Keratinocyte (primary cell): ENCODE measurements around the gene SRRT. TPM values are rescaled to one million over a fixed set of nuclear protein-coding genes. Genes with fewer than 3 reads are reported as not detected.
"Not testable (repeated sequence)": the region's sequence is repeated elsewhere in the genome, so short reads cannot be mapped to it uniquely, and the experiment has no call there.

Experiments
- DNase-seq: peaks from one replicate; pipeline ENCODE4 v3.0.0-alpha.2; 2011; ENCODE audit warnings: low read depth, missing footprints, low spot score
- FAIRE-seq: peaks from 2 replicates; lab custom pipeline; 2011; peaks lifted over from hg19 to GRCh38; lab: Jason Lieb, UNC
- H2AFZ ChIP-seq: 2 replicates; pipeline ENCODE4 v1.6.0; 2012; ENCODE audit warnings: low read length, control low read depth, inconsistent platforms; ENCODE audit not compliant: control insufficient read depth
- H3K27ac ChIP-seq: 2 replicates; pipeline ENCODE4 v1.5.1; 2011; ENCODE audit warnings: low read length; ENCODE audit not compliant: control insufficient read depth, insufficient read depth
- H3K27me3 ChIP-seq: 3 replicates; pipeline ENCODE4 v1.6.0; 2011; ENCODE audit warnings: low read length; ENCODE audit not compliant: control insufficient read depth, insufficient read depth; ENCODE audit errors: extremely low read depth
- H3K36me3 ChIP-seq, 2 experiments: 2 replicates in 1 of 2; 3 replicates in 1 of 2; pipeline ENCODE4 v1.5.1; 2011; ENCODE audit warnings: low read length in 2 of 2, mild to moderate bottlenecking in 1 of 2; ENCODE audit not compliant: control insufficient read depth in 2 of 2, insufficient read depth in 2 of 2; ENCODE audit errors: extremely low read depth in 1 of 2
- H3K4me1 ChIP-seq: 3 replicates; pipeline ENCODE4 v1.5.1; 2011; ENCODE audit warnings: low read length; ENCODE audit not compliant: control insufficient read depth, insufficient read depth; ENCODE audit errors: extremely low read depth
- H3K4me2 ChIP-seq: 3 replicates; pipeline ENCODE4 v1.6.0; 2011; ENCODE audit warnings: low read depth, low read length; ENCODE audit not compliant: control insufficient read depth, insufficient read depth; ENCODE audit errors: extremely low read depth
- H3K4me3 ChIP-seq, 3 experiments: fragments of 200-600 bp in 1 of 3; sonication (generic) in 1 of 3; 2 replicates in 2 of 3; 3 replicates in 1 of 3; pipeline ENCODE4 v1.5.1; 2011 to 2016; ENCODE audit warnings: low read length in 3 of 3, mild to moderate bottlenecking in 3 of 3, control low read depth in 2 of 3, inconsistent platforms in 1 of 3, low read depth in 1 of 3, mixed read lengths in 1 of 3, mixed run types in 1 of 3, moderate library complexity in 1 of 3; ENCODE audit not compliant: control insufficient read depth in 2 of 3, insufficient read depth in 2 of 3; ENCODE audit errors: extremely low read depth in 1 of 3
- H3K79me2 ChIP-seq: 2 replicates; pipeline ENCODE4 v1.6.0; 2012; ENCODE audit warnings: low read length; ENCODE audit not compliant: control insufficient read depth, insufficient read depth
- H3K9ac ChIP-seq: 3 replicates; pipeline ENCODE4 v1.6.0; 2011; ENCODE audit warnings: low read length; ENCODE audit not compliant: control insufficient read depth, insufficient read depth; ENCODE audit errors: extremely low read depth
- H3K9me1 ChIP-seq: 3 replicates; pipeline ENCODE4 v1.6.0; 2011; ENCODE audit warnings: low read length; ENCODE audit not compliant: control insufficient read depth, insufficient read depth; ENCODE audit errors: extremely low read depth
- H3K9me3 ChIP-seq: 2 replicates; pipeline ENCODE4 v1.5.1; 2012; ENCODE audit warnings: low read depth, low read length; ENCODE audit not compliant: control insufficient read depth
- H4K20me1 ChIP-seq: 3 replicates; pipeline ENCODE4 v1.6.0; 2011; ENCODE audit warnings: low read length; ENCODE audit not compliant: control insufficient read depth, insufficient read depth; ENCODE audit errors: extremely low read depth
- CTCF ChIP-seq, 3 experiments: IDR thresholded peaks in 1 of 3; conservative IDR thresholded peaks in 1 of 3; optimal IDR thresholded peaks in 1 of 3; 2 replicates in 2 of 3; 3 replicates in 1 of 3; pipeline versions ENCODE3 to v1.5.1; 2011; ENCODE audit warnings: low read length in 3 of 3, mild to moderate bottlenecking in 3 of 3, moderate library complexity in 2 of 3, control low read depth in 1 of 3, inconsistent platforms in 1 of 3; ENCODE audit not compliant: insufficient read depth in 2 of 3; ENCODE audit errors: extremely low read depth in 1 of 3
- EZH2 ChIP-seq: IDR thresholded peaks from one replicate; pipeline ENCODE4 v1.6.1; 2012; ENCODE audit warnings: inconsistent platforms, mild to moderate bottlenecking, low read length, moderate library complexity
- dilution Hi-C: fragments of 300-500 bp; cut with MboI; formaldehyde crosslinking; loops from one replicate; pipeline ENCODE4 v1.7.0; 2020; ENCODE audit warnings: low sequenced_read_pairs; ENCODE audit not compliant: extremely low pct_ligation_motif_present
- polyA plus RNA-seq, 5 experiments: library from polyadenylated mRNA; depleted of rRNA in 3 of 5; stranded (reverse) in 3 of 5; stranded (forward) in 1 of 5; unstranded in 1 of 5; fragments of >200 nt; gene quantifications; 1 replicate in 1 of 5; 2 replicates in 3 of 5; 3 replicates in 1 of 5; pipeline versions ENCODE4 v1.2.1 to v1.2.3, GENCODE V29; 2011 to 2012; ENCODE audit warnings: missing spikeins in 2 of 5, low read depth in 1 of 5, low replicate concordance in 1 of 5

Gene SRRT
- polyA plus RNA-seq, 1 donor (not counting 4 experiments of a cell fraction or from before 2014, with no cell fraction given) = 42.2 TPM

GRCh38 chr7:100921039-100921438 is 46.1 kb downstream of the SRRT start:
- dilution Hi-C loops = no loop called here
- FAIRE-seq (no peak), DNase-seq (no peak)
- Histone ChIP-seq H3K36me3 (no peaks in the 10 kb centered on the region), H3K4me2 (no peak overlapping the region), H3K4me3 (no peak overlapping the region), H3K9me3 (no peaks in the 10 kb centered on the region), H3K9ac (no peak overlapping the region), H3K27ac (no peak overlapping the region), H3K27me3 (no peaks in the 10 kb centered on the region), H3K4me1 (peaks cover 4% of the 10 kb centered on the region), H2AFZ (no peak overlapping the region), H3K79me2 (no peaks in the 10 kb centered on the region), H3K9me1 (no peaks in the 10 kb centered on the region), H4K20me1 (no peaks in the 10 kb centered on the region)
- TF ChIP-seq EZH2 (no peak), CTCF (optimal IDR thresholded peaks at IDR 0.05 in 1 of 3, IDR thresholded peaks at IDR 0.05 in 1 of 3, conservative IDR thresholded peaks at IDR 0.05 in 1 of 3; ENCODE audit: extremely low read depth in 1 of 3, insufficient read depth in 2 of 3, low read length in 3 of 3) (no peak)

DNA sequence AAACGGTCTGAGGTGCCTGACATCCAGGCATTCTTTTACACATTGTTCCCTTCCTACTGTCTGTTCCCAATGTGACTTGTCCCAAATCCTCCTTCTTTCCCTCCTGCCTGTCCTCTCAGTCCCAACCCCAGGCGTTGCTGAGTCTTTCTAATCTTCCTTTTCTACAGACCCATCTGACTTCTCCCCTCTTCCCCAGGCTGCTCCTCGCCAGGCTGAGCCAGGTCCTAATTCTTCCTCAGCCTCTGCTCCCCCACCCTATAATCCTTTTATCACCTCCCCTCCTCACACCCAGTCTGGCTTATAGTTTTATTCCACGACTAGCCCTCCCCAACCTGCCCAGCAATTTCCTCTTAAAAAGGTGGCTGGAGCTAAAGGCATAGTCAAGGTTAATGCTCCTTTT is 48.7 kb downstream of the SRRT start:
- H3K36me3 ChIP-seq, dilution Hi-C loops, H3K27me3 ChIP-seq, H4K20me1 ChIP-seq, H3K9me3 ChIP-seq, H3K79me2 ChIP-seq, H3K4me2 ChIP-seq, H3K9ac ChIP-seq, H2AFZ ChIP-seq, H3K27ac ChIP-seq, H3K9me1 ChIP-seq, FAIRE-seq, DNase-seq, H3K4me1 ChIP-seq, H3K4me3 ChIP-seq: not testable (repeated sequence)

GRCh38 chr7:100929808-100930174 is 54.9 kb downstream of the SRRT start:
- Histone ChIP-seq H3K27ac (no peak overlapping the region), H3K4me3 (no peak overlapping the region), H2AFZ (no peak overlapping the region)

More at GRCh38 chr7:100929808-100930174, 54.9 kb downstream of the SRRT start:
- dilution Hi-C loops = no loop called here
- Histone ChIP-seq H3K9me3 (no peaks in the 10 kb centered on the region), H3K9me1 (no peaks in the 10 kb centered on the region), H3K4me1 (peaks cover 6% of the 10 kb centered on the region), H3K9ac (no peak overlapping the region), H4K20me1 (no peaks in the 10 kb centered on the region), H3K4me2 (no peak overlapping the region), H3K36me3 (no peaks in the 10 kb centered on the region), H3K27me3 (no peaks in the 10 kb centered on the region), H3K79me2 (no peaks in the 10 kb centered on the region)
- DNase-seq (no peak), FAIRE-seq (no peak)
- TF ChIP-seq EZH2 (no peak), CTCF (optimal IDR thresholded peaks at IDR 0.05 in 1 of 3, IDR thresholded peaks at IDR 0.05 in 1 of 3, conservative IDR thresholded peaks at IDR 0.05 in 1 of 3; ENCODE audit: extremely low read depth in 1 of 3, insufficient read depth in 2 of 3, low read length in 3 of 3) (no peak)
